ENCODE data around the gene CENPV.

- no peak for TF ChIP-seq EZH2 (IDR thresholded peaks at IDR 0.05)
- no peak for TF ChIP-seq POLR2AphosphoS5 (IDR thresholded peaks at IDR 0.05; ENCODE audit: borderline replicate concordance, low read depth, low read length)
Observed at GRCh38 chr17:16364625-16365024, 11.4 kb upstream of the CENPV start.
